ENCODE measurements around the gene POLR2L. TPM values are rescaled to one million over a fixed set of nuclear protein-coding genes. Genes with fewer than 3 reads are reported as not detected.

Gene POLR2L
- total and polyA plus RNA-seq, 2 of the 13 experiments (the other 11 are each of a cell fraction or from before 2014, with no cell fraction given), result 104 to 114 TPM

GRCh38 chr11:833114-833791 is 9.1 kb downstream of the POLR2L start (continued):
- TF ChIP-seq ZNF263 (CRISPR knock-in tag; IDR thresholded peaks at IDR 0.05) (no peak), ZIK1 (CRISPR knock-in tag; IDR thresholded peaks at IDR 0.05; ENCODE audit: borderline replicate concordance, low read depth) (no peak), MBNL3 (CRISPR knock-in tag; conservative IDR thresholded peaks at IDR 0.05) (no peak), ZBTB3 (CRISPR knock-in tag; IDR thresholded peaks at IDR 0.05; ENCODE audit: borderline replicate concordance, low read depth) (no peak), HINFP (CRISPR knock-in tag; IDR thresholded peaks at IDR 0.05; ENCODE audit: low read depth) (no peak), ZNF350 (CRISPR knock-in tag; IDR thresholded peaks at IDR 0.05; ENCODE audit: borderline replicate concordance, low read depth) (no peak), NFIC (IDR thresholded peaks at IDR 0.05; ENCODE audit: low read length) (no peak), ADNP (CRISPR knock-in tag; IDR thresholded peaks at IDR 0.05) (no peak), MXI1 (IDR thresholded peaks at IDR 0.05; ENCODE audit: borderline replicate concordance, low read depth, low read length) (no peak), MXD1 (CRISPR knock-in tag; IDR thresholded peaks at IDR 0.05) (no peak), ZNF543 (CRISPR knock-in tag; IDR thresholded peaks at IDR 0.05) (no peak), ZNF572 (CRISPR knock-in tag; IDR thresholded peaks at IDR 0.05) (no peak), ZNF597 (CRISPR knock-in tag; IDR thresholded peaks at IDR 0.05) (no peak), RFX1 (IDR thresholded peaks at IDR 0.05) (no peak)
- TF ChIP-seq, protein P1, sequence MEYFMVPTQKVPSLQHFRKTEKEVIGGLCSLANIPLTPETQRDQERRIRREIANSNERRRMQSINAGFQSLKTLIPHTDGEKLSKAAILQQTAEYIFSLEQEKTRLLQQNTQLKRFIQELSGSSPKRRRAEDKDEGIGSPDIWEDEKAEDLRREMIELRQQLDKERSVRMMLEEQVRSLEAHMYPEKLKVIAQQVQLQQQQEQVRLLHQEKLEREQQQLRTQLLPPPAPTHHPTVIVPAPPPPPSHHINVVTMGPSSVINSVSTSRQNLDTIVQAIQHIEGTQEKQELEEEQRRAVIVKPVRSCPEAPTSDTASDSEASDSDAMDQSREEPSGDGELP (IDR thresholded peaks at IDR 0.05; ENCODE audit: borderline replicate concordance, low read depth), result no peak
- TF ChIP-seq, protein P2, sequence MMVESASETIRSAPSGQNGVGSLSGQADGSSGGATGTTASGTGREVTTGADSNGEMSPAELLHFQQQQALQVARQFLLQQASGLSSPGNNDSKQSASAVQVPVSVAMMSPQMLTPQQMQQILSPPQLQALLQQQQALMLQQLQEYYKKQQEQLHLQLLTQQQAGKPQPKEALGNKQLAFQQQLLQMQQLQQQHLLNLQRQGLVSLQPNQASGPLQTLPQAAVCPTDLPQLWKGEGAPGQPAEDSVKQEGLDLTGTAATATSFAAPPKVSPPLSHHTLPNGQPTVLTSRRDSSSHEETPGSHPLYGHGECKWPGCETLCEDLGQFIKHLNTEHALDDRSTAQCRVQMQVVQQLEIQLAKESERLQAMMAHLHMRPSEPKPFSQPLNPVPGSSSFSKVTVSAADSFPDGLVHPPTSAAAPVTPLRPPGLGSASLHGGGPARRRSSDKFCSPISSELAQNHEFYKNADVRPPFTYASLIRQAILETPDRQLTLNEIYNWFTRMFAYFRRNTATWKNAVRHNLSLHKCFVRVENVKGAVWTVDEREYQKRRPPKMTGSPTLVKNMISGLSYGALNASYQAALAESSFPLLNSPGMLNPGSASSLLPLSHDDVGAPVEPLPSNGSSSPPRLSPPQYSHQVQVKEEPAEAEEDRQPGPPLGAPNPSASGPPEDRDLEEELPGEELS (CRISPR knock-in tag; IDR thresholded peaks at IDR 0.05), result 0 out of 2 replicates have a peak, but pooled peaks have one; percentile 15
